Measurements from ENCODE around the gene DUS3L.

- TF ChIP-seq, protein P1, sequence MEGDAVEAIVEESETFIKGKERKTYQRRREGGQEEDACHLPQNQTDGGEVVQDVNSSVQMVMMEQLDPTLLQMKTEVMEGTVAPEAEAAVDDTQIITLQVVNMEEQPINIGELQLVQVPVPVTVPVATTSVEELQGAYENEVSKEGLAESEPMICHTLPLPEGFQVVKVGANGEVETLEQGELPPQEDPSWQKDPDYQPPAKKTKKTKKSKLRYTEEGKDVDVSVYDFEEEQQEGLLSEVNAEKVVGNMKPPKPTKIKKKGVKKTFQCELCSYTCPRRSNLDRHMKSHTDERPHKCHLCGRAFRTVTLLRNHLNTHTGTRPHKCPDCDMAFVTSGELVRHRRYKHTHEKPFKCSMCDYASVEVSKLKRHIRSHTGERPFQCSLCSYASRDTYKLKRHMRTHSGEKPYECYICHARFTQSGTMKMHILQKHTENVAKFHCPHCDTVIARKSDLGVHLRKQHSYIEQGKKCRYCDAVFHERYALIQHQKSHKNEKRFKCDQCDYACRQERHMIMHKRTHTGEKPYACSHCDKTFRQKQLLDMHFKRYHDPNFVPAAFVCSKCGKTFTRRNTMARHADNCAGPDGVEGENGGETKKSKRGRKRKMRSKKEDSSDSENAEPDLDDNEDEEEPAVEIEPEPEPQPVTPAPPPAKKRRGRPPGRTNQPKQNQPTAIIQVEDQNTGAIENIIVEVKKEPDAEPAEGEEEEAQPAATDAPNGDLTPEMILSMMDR (IDR thresholded peaks at IDR 0.05; ENCODE audit: poor library complexity), result no peak
- TF ChIP-seq EZH2 (IDR thresholded peaks at IDR 0.05; ENCODE audit: borderline replicate concordance), result no peak
These were observed 33.8 kb upstream of the DUS3L start for GRCh38 chr19:5824751-5825150.
